MCF 10A (cell line): ENCODE measurements around the gene TXLNG. TPM values are rescaled to one million over a fixed set of nuclear protein-coding genes. Genes with fewer than 3 reads are reported as not detected.

ENCODE experiments used
- BruUV-seq: library from RNA; stranded (reverse); fragments of 400-500 nt; replicated peaks from 2 replicates; lab custom pipeline; 2021; lab: Mats Ljungman, UMichigan
- CTCF ChIA-PET: fragments of 300-600 bp; sonication (Branson Sonifier 250); formaldehyde crosslinking; extraction: SDS; loops from one replicate; lab custom pipeline; 2021; ENCODE audit warnings: antibody characterized with exemption, inconsistent platforms; lab: Yijun Ruan, JAX
- POLR2A ChIA-PET: fragments of 300-600, 350-650 bp; sonication (Branson Sonifier 250); formaldehyde crosslinking; extraction: SDS; loops from one replicate; lab custom pipeline; 2020; ENCODE audit warnings: antibody characterized with exemption, inconsistent platforms; lab: Yijun Ruan, JAX
- DNase-seq: peaks from one replicate; pipeline ENCODE4 v3.0.0-alpha.2; 2018; ENCODE audit not compliant: unreplicated experiment
- H3K27ac Mint-ChIP-seq: one replicate; pipeline ENCODE4 v1.8.0; 2022; ENCODE audit warnings: mild to moderate bottlenecking, low read depth, mixed read lengths; ENCODE audit not compliant: unreplicated experiment
- H3K27me3 Mint-ChIP-seq: one replicate; pipeline ENCODE4 v1.8.0; 2022; ENCODE audit warnings: mixed read lengths; ENCODE audit not compliant: insufficient read depth, unreplicated experiment
- H3K36me3 Mint-ChIP-seq: one replicate; pipeline ENCODE4 v1.8.0; 2022; ENCODE audit warnings: mild to moderate bottlenecking, moderate library complexity, mixed read lengths; ENCODE audit not compliant: insufficient read depth, unreplicated experiment
- H3K4me1 Mint-ChIP-seq: one replicate; pipeline ENCODE4 v1.8.0; 2022; ENCODE audit warnings: mixed read lengths; ENCODE audit not compliant: insufficient read depth, unreplicated experiment
- H3K4me3 Mint-ChIP-seq: one replicate; pipeline ENCODE4 v1.8.0; 2022; ENCODE audit warnings: mild to moderate bottlenecking, moderate library complexity, mixed read lengths; ENCODE audit not compliant: unreplicated experiment
- H3K9me3 Mint-ChIP-seq: one replicate; pipeline ENCODE4 v1.8.0; 2022; ENCODE audit warnings: mixed read lengths; ENCODE audit not compliant: unreplicated experiment
- CTCF ChIP-seq: fragments of 200-600 bp; IDR thresholded peaks from one replicate; pipeline ENCODE4 v1.8.0; 2022; ENCODE audit warnings: antibody characterized with exemption, mild to moderate bottlenecking; ENCODE audit not compliant: unreplicated experiment
- intact Hi-C: fragments of 100-400 bp; cut with micrococcal nuclease; formaldehyde crosslinking; loops from 2 replicates; pipeline ENCODE4 v1.14.1; 2022
- total RNA-seq: library from RNA; stranded (reverse); gene quantifications from 2 replicates; pipeline ENCODE4 v1.2.3, GENCODE V29; 2022

Gene TXLNG
- total RNA-seq, 1 experiment from 2014 or later, result 43.2 TPM

DNA sequence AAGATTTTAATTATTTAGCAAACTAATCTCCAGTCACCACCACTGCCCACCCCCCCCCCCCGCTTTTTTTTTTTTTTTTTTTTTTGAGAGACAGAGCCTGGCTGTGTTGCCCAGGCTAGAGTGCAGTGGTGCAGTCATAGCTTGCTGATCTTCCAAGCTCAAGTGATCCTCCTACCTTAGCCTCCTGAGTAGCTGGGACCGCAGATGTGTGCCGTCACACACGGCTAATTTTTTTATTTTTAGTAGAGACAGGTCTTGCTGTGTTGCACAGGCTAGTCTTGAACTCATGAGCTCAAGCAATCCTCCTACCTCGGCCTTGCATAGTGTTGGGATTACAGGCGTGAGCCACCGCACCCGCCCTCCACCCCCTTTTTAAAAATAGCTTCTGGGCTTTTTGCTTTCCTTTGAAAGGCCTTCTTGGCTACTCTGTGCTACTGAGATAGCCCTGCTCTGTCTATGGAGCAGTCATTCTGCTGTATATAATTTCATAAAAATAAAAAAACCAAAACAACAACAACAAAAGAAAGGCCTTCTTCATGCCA, 18.7 kb downstream of the TXLNG start:
- Mint-ChIP-seq H3K36me3 (peaks cover 31% of the 10 kb centered on the region), H3K27me3 (no peaks in the 10 kb centered on the region), H3K4me1 (peaks cover 12% of the 10 kb centered on the region), H3K4me3 (no peak overlapping the region), H3K9me3 (no peaks in the 10 kb centered on the region), H3K27ac (no peak overlapping the region)
- intact Hi-C loops, result no loop called here
- POLR2A ChIA-PET, result interaction anchor here (0.8 kb wide), 1 partner anchor 14 kb away, joined by 3 read pairs; no protein-coding TSS in a partner anchor
- TF ChIP-seq CTCF, result no peak
- no TSS peak for BruUV-seq
- DNase-seq, result no peak
- CTCF ChIA-PET, result interaction anchor here (0.7 to 1.3 kb wide), 2 partner anchors 17 to 23 kb away, joined by 4 to 5 read pairs; no protein-coding TSS in a partner anchor

DNA sequence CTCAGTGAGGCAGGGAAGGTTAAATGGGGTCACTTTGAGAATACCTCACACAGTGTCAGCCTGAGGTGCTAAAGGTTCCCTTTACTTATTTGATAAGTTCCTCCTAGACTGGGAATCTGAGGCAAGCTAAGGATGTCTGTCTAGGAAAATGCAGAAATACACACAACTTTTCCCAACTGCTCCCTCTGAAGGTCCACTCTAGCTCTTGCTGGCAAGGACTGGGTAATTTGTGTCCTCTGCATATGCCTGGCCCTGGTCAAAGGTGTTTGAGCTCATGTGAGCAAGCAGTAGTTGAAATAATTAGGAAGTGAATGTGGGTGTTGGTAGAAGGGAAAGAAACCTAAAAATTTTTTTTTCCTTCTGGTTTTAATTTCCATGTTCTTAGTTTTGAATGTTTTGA, 21.3 kb downstream of the TXLNG start:
- CTCF ChIA-PET, result interaction anchor here (0.6 to 3.3 kb wide), 10 partner anchors 9 to 239 kb away, joined by 3 to 18 read pairs (median 3); no protein-coding TSS in a partner anchor
- H3K9me3 Mint-ChIP-seq, result no peaks in the 10 kb centered on the region
- TF ChIP-seq CTCF, result peak; percentile 23
- peak overlapping the region; percentile 49 for H3K27ac Mint-ChIP-seq
- H3K4me3 Mint-ChIP-seq, result peak overlapping the region; percentile 69
- intact Hi-C loops, result no loop called here
- H3K36me3 Mint-ChIP-seq, result peaks cover 42% of the 10 kb centered on the region
- H3K27me3 Mint-ChIP-seq, result no peaks in the 10 kb centered on the region
- peaks cover 12% of the 10 kb centered on the region for H3K4me1 Mint-ChIP-seq
- POLR2A ChIA-PET, result interaction anchor here (0.8 to 2.4 kb wide), 8 partner anchors 9 to 245 kb away, joined by 3 to 16 read pairs (median 5); partner anchors contain the start of genes SYAP1 and TXLNG
- peak; percentile 40 for DNase-seq
- BruUV-seq, result no TSS peak

- peaks cover 12% of the 10 kb centered on the region for H3K4me1 Mint-ChIP-seq
- peak overlapping the region; percentile 69 for H3K4me3 Mint-ChIP-seq
- CTCF ChIA-PET, result interaction anchor here (0.6 to 3.3 kb wide), 8 partner anchors 11 to 112 kb away, joined by 3 to 18 read pairs (median 3); no protein-coding TSS in a partner anchor
- peak overlapping the region; percentile 49 for H3K27ac Mint-ChIP-seq
- H3K27me3 Mint-ChIP-seq, result no peaks in the 10 kb centered on the region
- peaks cover 43% of the 10 kb centered on the region for H3K36me3 Mint-ChIP-seq
- TF ChIP-seq CTCF, result no peak
- no peaks in the 10 kb centered on the region for H3K9me3 Mint-ChIP-seq
- DNase-seq, result peak; percentile 76
- BruUV-seq, result no TSS peak
- POLR2A ChIA-PET, result interaction anchor here (0.8 to 2.4 kb wide), 9 partner anchors 9 to 244 kb away, joined by 3 to 16 read pairs (median 4); partner anchors contain the start of genes SYAP1 and TXLNG
- intact Hi-C loops, result no loop called here
Measured at GRCh38 chrX:16807976-16808542, 21.8 kb downstream of the TXLNG start.

DNA sequence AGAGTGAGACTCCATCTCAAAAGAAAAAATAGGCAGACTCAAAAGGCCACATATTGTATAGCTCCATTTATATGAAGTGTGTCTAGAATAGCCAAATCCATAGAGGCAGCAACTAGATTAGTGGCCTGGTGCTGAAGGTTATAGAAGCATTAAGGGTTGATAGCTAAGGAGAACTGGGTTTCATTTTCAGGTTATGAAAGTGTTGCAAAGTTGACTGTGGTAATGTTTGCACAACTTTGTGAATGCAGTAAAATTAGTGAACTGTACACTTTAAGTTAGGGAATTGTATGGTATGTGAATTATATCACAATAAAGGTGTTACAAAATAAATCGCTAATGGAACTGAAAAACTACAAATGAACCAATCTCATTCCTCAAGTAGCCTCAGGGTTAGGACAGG, 28.3 kb downstream of the TXLNG start:
- CTCF ChIA-PET, result interaction anchor here (0.6 to 1.5 kb wide), 2 partner anchors 12 to 41 kb away, joined by 3 to 8 read pairs; no protein-coding TSS in a partner anchor
- Mint-ChIP-seq H3K4me3 (no peak overlapping the region), H3K27ac (no peak overlapping the region), H3K4me1 (no peaks in the 10 kb centered on the region), H3K27me3 (no peaks in the 10 kb centered on the region), H3K9me3 (no peaks in the 10 kb centered on the region), H3K36me3 (peaks cover 57% of the 10 kb centered on the region)
- DNase-seq, result no peak
- intact Hi-C loops, result no loop called here
- no peak for TF ChIP-seq CTCF
- POLR2A ChIA-PET, result no interaction called here
- BruUV-seq, result no TSS peak
